Retina (tissue), 1 donor: Measurements from ENCODE around the gene TRPM4.
"Not testable (repeated sequence)": the region's sequence is repeated elsewhere in the genome, so short reads cannot be mapped to it uniquely, and the experiment has no call there.

ENCODE experiments used
- DNase-seq: peaks from one replicate; pipeline ENCODE4 v3.0.0-alpha.2; 2016

TRPM4 gene

GRCh38 chr19:49194408-49194807 lies 36.8 kb downstream of the TRPM4 start:
- DNase-seq: no peak

DNA sequence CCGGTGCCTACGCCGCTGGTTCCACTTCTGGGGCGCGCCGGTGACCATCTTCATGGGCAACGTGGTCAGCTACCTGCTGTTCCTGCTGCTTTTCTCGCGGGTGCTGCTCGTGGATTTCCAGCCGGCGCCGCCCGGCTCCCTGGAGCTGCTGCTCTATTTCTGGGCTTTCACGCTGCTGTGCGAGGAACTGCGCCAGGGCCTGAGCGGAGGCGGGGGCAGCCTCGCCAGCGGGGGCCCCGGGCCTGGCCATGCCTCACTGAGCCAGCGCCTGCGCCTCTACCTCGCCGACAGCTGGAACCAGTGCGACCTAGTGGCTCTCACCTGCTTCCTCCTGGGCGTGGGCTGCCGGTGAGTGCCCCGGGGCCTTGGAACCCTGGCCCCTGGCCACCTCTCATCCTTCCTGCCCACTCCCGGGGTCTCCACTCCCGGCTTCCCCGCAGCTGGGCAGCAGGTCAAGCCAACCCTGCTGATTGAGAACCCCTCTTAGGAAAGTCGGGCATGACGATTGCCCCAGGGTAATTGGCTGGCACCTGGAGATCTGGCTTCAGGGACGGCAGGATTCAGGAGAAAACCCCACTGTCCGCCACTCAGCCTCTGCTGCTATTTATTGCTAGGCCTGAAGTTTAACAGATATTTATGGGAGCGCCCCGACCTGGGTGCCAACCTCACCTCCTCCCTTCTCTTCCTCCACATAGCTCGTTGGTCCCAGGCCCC lies 39.1 kb downstream of the TRPM4 start:
- DNase-seq: peak; percentile 32

GRCh38 chr19:49200238-49200862 lies 42.8 kb downstream of the TRPM4 start:
- DNase-seq: no peak

- no peak for DNase-seq
These were observed 43.5 kb downstream of the TRPM4 start for GRCh38 chr19:49201042-49201441.

DNA sequence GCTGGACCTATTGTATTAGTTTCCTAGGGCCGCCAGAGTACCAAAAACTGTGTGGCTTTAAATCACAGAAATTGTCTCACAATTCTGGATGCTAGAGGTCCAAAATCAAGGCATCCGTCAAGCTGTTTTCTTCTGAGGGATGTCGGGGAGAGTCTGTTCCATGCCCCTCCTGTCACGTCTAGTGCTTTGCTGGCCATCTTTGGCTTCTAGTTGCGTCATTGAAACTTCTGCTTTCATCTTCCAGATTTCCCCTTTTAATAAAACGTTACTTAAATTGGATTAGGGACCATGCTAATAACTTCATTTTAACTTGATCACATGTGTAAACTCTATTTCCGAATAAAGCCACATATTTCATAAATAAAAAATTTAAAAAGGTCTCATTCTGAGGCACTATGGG lies 47.5 kb downstream of the TRPM4 start:
- no peak for DNase-seq

DNA sequence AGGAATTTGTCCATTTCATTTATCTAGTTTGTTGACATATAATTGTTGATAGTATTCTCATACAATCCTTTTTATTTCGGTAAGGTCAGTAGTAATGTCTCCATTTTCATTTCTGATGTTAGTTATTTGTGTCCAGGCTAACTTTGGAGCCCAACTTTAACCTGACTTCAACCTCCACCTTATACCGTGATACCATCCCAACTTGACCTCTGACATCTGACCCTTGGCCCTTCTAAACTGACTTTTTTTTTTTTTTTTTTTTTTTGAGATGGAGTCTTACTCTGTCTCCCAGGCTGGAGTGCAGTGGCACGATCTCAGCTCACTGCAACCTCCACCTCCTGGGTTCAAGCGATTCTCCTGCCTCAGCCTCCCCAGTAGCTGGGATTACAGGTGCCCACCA lies 51.9 kb downstream of the TRPM4 start:
- DNase-seq: not testable (repeated sequence)

GRCh38 chr19:49210108-49210900 lies 52.7 kb downstream of the TRPM4 start:
- DNase-seq: peak; percentile 77

DNA sequence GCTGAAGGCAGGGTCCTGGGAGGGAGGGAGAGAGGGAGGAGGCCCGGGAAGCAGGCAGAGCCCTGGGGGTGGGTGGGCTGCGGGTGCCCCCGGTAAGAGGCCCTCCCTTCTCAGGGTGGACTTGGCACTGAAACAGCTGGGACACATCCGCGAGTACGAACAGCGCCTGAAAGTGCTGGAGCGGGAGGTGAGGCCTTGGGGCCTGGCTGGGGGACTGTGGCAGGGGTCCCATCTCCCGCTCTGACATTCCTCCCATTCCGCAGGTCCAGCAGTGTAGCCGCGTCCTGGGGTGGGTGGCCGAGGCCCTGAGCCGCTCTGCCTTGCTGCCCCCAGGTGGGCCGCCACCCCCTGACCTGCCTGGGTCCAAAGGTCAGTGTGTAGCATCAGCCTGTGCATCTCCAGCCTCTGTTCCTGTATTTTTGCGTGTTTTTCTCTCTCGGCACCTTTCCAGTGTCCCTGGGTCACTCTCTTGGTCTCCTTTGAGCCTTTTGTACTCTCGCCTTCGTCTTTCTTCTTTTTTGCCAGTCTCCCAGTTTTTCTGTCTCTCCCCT lies 53.4 kb downstream of the TRPM4 start:
- no peak for DNase-seq

DNA sequence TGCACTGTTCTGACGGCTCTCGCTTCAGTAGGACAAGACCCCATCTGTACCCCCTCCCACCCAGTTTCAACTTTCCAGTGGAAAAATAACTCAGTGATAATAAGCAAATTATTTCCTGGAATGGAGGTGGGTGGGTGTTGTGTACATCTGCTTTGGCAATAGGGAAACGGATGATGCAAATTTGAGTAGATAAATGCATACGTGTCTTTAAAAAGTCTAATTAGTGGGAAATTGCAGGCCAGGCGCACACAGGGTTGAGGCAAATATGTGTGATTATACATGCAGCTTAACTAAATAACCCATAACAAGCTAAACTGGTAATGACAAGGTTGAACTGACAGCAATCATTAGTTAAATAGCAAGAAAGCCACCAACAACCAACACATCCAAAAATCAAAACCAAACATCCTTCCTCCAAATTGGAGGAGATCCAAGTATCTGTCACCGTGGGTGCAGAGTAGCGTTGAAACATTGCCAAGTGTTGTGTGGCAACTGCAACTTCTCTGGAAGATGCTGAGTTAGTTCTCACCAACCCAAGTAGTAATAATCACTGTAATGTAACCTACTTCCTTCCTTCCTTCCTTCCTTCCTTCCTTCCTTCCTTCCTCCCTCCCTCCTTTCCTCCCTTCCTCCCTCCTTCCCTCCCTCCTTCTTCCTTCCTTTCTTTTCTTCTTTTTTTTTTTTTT lies 54.6 kb downstream of the TRPM4 start:
- peak; percentile 15 for DNase-seq

GRCh38 chr19:49213791-49214190 lies 56.2 kb downstream of the TRPM4 start:
- no peak for DNase-seq

DNA sequence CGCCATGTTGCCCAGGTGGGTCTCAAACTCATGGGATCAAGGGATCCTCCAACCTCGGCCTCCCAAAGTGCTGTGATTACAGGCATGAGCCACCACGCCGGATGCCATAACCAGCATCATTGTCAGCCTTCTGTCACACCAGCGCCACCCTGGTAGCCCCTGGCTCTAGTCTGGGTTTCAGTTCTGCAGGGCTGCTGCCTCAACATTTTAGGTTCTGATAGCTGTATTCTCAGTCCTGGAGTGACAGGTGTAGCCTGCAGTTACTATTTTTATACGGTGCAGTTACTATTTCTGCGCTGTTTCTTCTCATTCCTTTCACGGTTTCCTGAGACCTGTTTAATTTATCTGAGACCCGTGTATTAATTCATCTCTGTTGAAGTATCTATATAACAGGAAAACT lies 57.1 kb downstream of the TRPM4 start:
- DNase-seq: no peak

DNA sequence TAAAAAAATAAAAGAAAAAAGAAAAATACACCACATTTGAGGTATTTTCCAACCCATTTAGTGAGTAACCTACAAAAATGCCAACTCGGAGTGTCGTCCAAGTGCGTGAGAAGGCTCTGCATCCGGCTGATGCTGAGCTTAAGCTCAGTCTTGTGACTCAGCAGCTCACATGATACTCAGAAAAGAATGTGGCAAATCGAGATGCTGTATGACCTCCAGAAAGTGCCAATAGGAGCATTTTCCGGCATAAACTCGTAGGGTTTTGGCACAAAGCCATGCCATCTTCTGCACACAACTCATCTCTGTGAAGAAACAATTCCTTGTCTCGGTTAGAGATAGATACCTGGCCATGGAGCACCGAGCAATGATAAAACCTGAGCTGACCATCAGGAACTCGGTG lies 58.5 kb downstream of the TRPM4 start:
- no peak for DNase-seq

- no peak for DNase-seq
These were observed 59.8 kb downstream of the TRPM4 start for GRCh38 chr19:49217382-49217781.

- no peak for DNase-seq
These were observed 64.4 kb downstream of the TRPM4 start for GRCh38 chr19:49222011-49222410.

GRCh38 chr19:49222528-49222927 lies 64.9 kb downstream of the TRPM4 start:
- no peak for DNase-seq

GRCh38 chr19:49223472-49223871 lies 65.9 kb downstream of the TRPM4 start:
- no peak for DNase-seq

GRCh38 chr19:49224441-49224840 lies 66.8 kb downstream of the TRPM4 start:
- not testable (repeated sequence) for DNase-seq

DNA sequence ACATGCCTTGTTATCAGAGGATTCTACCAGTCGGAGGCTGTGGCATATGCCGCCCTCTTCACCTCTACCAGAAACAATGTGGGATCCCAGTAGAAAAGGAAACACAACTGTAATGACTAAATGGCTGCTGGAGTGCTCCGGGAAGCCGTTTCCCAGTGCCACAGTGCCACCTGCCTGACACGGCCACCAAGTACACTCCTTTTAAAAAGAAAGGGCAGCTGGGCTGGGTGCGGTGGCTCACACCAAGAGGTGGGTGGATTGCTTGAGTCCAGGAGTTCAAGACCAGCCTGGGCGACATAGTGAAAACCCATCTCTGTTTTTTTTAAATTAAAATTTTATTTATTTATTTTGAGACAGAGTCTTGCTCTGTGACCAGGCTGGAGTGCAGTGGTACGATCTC lies 67.3 kb downstream of the TRPM4 start:
- peak; percentile 39 for DNase-seq

GRCh38 chr19:49229416-49229815 lies 71.8 kb downstream of the TRPM4 start:
- DNase-seq: no peak

DNA sequence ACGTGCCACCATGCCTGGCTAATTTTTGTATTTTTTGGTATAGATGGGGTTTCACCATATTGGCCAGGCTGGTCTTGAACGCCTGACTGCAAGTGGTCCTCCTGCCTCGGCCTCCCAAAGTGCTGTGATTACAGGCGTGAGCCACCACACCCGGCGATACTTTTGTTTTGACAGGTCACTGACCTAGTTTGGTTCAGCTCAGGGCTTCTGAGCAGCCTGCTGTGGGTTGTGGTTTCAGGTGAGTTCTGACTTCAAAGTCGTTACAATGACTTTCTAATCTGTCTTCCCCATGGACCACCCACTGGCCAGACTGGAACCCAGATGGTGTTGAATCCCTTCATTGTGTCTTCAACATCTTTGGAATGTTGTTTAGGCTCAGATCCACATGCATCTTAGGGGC lies 73.8 kb downstream of the TRPM4 start:
- DNase-seq: no peak

- DNase-seq: no peak
These were observed 74.2 kb downstream of the TRPM4 start for GRCh38 chr19:49231804-49232203.

DNA sequence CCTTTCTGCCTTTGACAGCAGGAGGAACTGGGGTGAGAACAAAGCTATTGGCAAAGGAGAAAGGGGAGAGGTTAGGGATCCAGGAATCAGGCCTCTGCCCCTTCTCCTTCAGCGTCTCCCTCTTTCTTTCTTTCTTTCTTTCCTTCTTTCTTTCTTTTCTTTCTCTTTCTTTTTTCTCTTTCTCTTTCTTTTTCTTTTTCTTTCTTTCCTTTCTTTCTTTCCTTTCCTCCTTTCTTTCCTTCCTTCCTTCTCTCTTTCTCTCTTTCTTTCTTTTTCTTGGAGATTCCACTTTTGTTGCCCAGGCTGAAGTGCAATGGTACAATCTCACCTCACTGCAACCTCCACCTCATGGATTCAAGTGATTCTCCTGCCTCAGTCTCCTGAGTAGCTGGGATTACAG lies 75.6 kb downstream of the TRPM4 start:
- no peak for DNase-seq

DNA sequence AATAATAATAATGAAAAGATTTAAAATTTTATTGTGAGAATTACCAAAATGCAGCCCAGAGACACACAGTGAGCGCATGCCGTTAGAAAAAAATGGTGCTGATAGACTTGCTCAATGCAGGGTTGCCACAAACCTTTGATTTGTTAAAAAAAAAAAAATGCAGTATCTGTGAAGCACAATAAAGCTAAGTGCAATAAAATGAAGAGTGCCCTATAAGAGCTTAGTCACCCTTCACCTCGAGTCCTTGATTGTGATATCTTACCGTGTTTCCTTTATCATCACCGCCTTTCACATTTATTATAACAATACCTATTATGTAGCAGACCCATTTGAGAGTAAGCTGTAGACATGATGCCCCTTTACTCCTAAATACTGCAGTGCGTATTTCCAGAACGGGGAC lies 84.2 kb downstream of the TRPM4 start:
- no peak for DNase-seq
